NB4 (cell line): ENCODE measurements around the gene RECK.
A peak's percentile ranks its signal among the peaks of the same experiment; 100 is the strongest.

Experiments
- DNase-seq: peaks from one replicate; pipeline ENCODE4 v3.0.0; 2010; ENCODE audit warnings: low read depth
- H3K4me3 ChIP-seq: one replicate; pipeline ENCODE4 v1.5.1; 2011; ENCODE audit warnings: mild to moderate bottlenecking, low read depth, low read length, moderate library complexity
- MYC ChIP-seq: IDR thresholded peaks from 2 replicates; pipeline ENCODE4 v1.6.1; 2011; ENCODE audit warnings: low read depth, low read length
- POLR2A ChIP-seq: IDR thresholded peaks from 2 replicates; pipeline ENCODE4 v1.6.1; 2011; ENCODE audit warnings: mild to moderate bottlenecking; ENCODE audit not compliant: insufficient read length; ENCODE audit errors: extremely low read depth
- TF ChIP-seq, protein P1 (sequence below): IDR thresholded peaks from one replicate; pipeline ENCODE4 v1.5.1; 2012; ENCODE audit warnings: low read depth, low read length
- TF ChIP-seq, protein P2 (sequence below): IDR thresholded peaks from 2 replicates; pipeline ENCODE4 v1.6.1; 2011; ENCODE audit warnings: low read depth, low read length

RECK gene

DNA sequence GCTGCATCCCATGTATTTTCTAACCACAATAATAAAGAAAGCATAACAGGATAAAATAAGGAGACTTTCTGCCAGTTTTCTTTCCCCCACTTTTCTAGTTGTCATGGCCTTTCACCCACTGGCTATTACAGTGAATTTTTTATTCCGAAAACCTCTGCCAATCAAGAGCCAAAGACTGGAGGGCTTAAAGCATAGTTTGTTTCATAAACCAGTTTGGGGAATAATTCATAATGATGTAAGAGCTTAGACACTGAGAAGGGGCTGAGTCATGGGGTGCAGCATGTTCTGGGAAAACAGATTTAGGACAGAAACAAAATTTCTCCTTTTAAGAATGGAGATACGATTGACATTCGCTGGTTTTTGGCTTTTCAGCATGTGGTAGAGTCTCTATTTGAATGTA, 95.4 kb downstream of the RECK start:
- H3K4me3 ChIP-seq = no peak overlapping the region
- TF ChIP-seq MYC (no peak), POLR2A (no peak)
- TF ChIP-seq, protein P1, sequence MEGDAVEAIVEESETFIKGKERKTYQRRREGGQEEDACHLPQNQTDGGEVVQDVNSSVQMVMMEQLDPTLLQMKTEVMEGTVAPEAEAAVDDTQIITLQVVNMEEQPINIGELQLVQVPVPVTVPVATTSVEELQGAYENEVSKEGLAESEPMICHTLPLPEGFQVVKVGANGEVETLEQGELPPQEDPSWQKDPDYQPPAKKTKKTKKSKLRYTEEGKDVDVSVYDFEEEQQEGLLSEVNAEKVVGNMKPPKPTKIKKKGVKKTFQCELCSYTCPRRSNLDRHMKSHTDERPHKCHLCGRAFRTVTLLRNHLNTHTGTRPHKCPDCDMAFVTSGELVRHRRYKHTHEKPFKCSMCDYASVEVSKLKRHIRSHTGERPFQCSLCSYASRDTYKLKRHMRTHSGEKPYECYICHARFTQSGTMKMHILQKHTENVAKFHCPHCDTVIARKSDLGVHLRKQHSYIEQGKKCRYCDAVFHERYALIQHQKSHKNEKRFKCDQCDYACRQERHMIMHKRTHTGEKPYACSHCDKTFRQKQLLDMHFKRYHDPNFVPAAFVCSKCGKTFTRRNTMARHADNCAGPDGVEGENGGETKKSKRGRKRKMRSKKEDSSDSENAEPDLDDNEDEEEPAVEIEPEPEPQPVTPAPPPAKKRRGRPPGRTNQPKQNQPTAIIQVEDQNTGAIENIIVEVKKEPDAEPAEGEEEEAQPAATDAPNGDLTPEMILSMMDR = no peak
- TF ChIP-seq, protein P2, sequence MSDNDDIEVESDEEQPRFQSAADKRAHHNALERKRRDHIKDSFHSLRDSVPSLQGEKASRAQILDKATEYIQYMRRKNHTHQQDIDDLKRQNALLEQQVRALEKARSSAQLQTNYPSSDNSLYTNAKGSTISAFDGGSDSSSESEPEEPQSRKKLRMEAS = no peak
- no peak for DNase-seq

DNA sequence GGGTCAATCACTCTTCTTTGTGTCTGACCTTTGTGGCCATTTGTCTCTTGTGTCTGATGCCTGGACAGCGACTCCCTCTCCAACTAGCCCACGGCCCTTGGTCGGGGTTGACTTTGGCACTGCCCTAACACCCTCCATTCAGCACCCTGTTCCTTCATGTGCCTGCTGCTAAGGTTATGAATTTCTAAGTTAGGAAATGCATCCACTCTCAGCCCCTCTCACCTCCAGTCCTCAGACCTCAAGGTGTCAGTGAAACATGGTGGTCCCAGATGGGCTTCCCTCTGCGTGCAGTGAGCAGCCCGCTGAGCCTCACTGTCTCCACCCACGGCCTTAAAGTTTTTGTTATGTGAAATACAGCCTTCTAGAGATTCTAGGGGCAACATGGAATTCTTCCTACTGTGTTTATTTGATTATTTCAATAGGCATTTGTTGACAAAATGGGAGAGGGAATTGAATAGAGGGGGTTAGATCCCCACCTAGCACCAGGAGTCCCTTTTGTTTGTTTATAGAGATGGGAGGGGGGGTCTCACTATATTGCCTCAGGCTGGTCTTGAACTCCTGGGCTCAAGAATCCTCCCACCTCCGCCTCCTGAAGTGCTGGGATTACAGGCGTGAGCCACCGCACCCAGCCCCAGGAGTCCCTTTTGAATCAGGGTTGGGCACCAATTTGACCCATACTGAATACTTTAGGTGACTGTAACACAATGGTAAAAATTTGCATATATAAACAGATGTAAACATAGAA, 98.2 kb downstream of the RECK start:
- TF ChIP-seq POLR2A (no peak), MYC (no peak)
- TF ChIP-seq, protein P1 = no peak
- TF ChIP-seq, protein P2 = no peak
- no peak for DNase-seq
- no peak overlapping the region for H3K4me3 ChIP-seq

DNA sequence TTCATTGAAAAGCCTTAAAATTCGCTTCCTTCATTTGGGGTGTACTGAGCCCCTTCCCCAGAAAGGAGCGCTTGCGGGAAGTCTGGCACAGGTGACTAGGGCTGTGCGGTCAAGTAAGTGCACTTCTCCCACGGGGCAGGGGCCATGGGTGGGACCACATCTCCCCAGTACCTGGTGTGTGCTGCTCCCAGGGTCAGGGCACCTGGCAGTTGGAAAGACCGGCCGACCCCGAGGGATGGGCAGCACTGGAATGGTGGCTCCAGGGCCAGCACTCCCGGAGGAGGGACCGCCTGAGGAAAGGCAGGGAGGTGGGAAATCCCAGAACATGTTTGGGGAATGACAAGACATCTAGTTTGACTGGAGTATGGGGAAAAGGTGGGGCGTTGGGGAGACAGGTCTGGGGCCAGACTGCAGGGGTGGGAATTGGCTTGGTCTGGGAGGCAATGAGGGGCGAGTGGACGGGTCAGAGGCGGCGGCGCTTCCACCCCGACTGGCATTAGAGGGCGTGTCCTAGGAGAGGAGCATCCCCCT, 99.1 kb downstream of the RECK start:
- no peak overlapping the region for H3K4me3 ChIP-seq
- TF ChIP-seq, protein P2 = no peak
- no peak for TF ChIP-seq POLR2A
- TF ChIP-seq, protein P1 = no peak
- TF ChIP-seq MYC = no peak
- no peak for DNase-seq

DNA sequence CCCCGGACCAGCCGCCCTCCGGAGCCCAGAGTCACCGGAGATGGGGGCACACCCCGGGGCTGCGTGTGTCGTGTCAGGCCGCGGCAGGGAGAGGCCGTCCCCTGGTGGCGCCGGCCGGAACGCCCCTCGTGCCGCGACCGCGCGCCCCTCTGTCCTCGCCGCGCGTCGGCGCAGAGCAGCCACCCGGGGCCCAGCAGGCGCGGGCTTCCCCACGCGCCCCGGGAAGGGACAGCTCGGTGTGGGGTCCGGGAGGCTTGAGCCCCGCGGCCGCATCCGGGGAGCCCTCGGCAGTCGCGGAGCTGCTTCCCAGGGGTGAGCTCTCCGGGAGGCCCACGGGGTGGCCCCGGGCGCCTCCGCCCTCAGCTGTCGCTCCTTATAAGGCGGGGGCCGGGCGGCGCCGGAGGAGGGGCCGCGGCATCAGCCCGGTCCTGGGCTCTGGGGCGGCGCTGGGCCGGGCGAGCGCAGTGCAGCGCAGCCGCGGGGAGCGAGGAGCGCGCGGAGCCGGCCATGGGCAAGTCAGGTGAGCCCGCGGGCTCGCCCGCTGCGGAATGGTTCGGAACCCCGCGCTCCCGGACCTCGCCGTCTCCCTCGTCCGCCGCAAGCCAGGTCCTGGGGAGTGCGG, 99.7 kb downstream of the RECK start, which contains the start of gene GLIPR2:
TSS of gene GLIPR2 (plus strand) at position 462 of the 622 bp plus-strand sequence. CDS start at position 508, 46 bp downstream.
- no peak for TF ChIP-seq MYC
- TF ChIP-seq POLR2A = peak; percentile 27
- TF ChIP-seq, protein P2 = no peak
- peak within 1 kb of the TSS; percentile 49 for H3K4me3 ChIP-seq
- peak; percentile 77 for DNase-seq

DNA sequence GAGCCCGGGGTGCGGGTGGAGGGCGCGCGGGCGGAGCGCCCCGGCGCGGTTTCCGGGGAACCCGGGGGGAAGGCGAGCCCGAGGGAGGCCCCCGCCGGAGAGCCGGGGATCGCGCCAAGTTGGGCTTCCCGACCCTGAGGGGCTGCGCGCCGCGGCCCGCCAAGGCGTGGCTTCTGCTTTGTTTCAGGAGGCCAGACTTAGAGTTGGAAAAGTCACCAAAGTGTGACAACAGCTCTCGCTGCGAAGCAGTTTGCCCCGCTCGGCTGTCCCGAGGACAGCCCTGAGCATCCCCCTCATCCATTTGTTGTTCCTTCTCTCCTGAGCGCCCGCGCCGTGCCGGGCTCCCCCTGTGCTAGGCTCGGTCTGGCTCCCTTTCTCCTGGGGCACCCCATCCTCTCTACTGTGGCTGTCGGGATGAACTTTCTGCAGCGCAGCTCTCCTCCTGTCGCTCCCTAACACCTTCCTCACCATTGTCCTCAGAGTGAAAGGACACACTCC, 100.2 kb downstream of the RECK start:
- DNase-seq = peak; percentile 27
- H3K4me3 ChIP-seq = peak overlapping the region; percentile 49
- TF ChIP-seq MYC (no peak), POLR2A (no peak)
- TF ChIP-seq, protein P1 = no peak
- TF ChIP-seq, protein P2 = no peak

DNA sequence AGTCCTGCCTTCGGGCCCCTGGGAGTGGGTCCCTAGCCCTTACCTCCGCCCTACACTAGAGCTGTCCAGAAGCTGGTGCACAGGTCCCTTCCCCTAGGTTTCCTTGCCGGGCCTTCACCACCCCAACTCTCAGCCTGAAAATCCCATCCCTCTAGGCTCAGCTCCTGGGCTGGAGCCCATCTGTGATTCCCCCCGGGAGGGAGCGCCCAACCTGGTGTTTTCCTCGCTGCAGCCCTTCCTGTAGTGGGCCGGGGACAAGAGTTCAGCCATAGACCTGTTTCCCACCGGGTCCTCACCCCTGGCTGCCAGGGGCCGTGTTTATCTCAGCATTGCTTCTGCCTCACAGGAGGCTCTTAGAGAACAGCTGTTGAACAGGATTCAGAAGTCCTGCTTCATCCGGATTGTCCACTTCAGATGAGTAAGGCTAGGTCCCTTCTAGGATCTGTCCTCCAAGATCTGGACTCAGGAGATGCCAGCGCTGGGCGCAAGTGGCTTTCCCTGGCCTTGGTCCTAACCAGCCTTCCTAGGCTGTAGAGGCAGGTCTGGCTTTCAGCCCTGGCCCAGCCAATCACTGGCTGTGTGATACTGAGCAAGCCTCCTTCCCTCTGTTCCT, 100.8 kb downstream of the RECK start:
- peak overlapping the region; percentile 49 for H3K4me3 ChIP-seq
- TF ChIP-seq, protein P1 = no peak
- no peak for TF ChIP-seq MYC
- TF ChIP-seq, protein P2 = no peak
- no peak for TF ChIP-seq POLR2A
- DNase-seq = no peak
